GM21576 (cell line): ENCODE data around the gene COPS6.

ENCODE experiments used
- ATAC-seq: cut with Tn5 transposase; IDR thresholded peaks from one replicate; pipeline ENCODE4 v1.9.1; 2021; ENCODE audit warnings: mild to moderate bottlenecking, moderate library complexity; ENCODE audit not compliant: unreplicated experiment

Gene COPS6

DNA sequence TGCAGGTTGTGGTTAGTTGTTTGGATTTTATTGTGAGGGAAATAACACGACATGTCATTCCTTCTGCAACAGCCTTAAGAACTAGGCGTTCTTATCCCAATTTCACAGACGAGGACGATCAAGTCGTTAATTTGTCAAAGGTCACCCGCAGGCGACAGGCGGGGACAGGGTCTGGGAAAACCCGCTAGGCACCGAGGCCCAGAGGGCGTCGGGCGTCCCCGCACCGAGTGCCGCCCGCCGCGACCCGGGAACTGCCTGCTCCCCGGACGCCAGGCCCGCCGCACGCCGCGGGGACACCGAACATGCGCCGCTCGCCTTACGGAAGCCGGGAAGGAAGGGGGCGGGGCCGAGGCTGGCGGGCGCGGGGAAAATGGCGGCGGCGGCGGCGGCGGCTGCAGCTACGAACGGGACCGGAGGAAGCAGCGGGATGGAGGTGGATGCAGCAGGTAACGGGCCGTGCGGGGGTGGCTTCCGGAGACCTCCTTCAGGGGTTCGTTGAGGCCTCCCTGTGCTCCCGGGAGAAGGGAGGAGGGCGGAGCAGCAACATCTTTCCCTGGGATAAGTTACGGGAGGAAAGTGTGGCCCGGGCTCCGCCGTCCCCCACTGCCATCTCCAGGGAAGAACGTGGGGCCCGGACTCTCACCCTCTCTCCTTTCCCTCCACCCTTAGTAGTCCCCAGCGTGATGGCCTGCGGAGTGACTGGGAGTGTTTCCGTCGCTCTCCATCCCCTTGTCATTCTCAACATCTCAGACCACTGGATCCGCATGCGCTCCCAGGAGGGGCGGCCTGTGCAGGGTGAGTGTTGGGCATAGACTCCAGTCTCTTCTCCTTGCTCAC is at the start of gene COPS6:
COPS6 (plus strand) TSS at position 349 of the 837 bp plus-strand sequence; CDS start at position 371, 22 bp downstream.
- no peak for ATAC-seq

DNA sequence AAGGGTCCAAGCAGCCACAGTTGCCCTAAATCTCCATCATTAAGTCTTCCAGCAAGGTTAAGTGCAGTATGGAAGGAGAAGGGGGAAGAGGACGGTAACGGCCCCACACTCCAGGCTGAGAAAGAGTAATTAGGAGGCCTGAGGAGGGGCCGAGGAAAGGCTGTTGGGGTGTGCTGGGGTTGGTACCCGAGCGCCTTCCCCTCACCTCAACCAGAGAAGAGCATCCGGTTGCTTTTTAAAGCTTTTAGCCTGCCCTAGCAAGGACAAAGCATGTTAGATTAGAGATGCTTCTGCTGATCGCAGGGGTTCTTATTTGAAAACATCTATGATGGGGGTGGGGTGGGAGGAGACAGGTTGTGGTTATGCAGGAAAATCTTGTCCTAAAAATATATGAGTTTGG is 48.2 kb upstream of the COPS6 start:
- no peak for ATAC-seq

DNA sequence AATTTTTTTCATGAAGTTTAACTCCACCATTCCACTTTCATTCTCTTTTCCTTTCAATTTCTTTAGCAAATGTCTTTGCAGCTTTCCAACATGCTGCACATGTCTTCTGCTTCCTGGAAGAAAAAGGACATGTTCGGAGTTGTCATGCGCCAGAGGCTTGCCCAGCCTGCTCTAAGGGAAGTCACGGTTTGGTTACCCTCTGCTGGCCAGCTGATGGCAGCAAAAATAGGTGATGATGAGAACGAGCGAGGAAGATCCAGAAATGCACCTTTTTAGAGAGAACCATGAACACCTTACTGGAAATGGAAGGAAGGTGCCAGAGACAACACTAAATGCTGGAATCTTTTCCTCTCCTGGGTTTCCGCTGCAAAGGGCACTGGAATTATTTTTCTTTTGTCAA is 44.1 kb upstream of the COPS6 start:
- no peak for ATAC-seq

DNA sequence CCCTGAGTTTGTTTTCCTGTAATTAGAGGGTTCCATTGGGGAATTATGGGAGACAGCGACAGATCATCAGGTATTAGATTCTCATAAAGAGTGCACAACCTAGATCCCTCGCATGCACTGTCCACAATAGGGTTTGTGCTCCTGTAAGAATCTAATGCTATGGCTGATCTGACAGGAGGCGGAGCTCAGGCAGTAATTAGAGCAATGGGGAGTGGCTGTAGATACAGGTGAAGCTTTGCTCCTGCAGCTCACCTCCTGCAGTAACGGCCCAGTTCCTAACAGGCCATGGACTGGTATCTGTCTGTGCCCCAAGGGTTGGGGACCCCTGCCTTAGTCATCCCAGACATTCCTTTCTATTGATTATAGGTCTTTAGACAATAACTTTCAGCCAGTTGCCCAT is 40.1 kb upstream of the COPS6 start:
- no peak for ATAC-seq

DNA sequence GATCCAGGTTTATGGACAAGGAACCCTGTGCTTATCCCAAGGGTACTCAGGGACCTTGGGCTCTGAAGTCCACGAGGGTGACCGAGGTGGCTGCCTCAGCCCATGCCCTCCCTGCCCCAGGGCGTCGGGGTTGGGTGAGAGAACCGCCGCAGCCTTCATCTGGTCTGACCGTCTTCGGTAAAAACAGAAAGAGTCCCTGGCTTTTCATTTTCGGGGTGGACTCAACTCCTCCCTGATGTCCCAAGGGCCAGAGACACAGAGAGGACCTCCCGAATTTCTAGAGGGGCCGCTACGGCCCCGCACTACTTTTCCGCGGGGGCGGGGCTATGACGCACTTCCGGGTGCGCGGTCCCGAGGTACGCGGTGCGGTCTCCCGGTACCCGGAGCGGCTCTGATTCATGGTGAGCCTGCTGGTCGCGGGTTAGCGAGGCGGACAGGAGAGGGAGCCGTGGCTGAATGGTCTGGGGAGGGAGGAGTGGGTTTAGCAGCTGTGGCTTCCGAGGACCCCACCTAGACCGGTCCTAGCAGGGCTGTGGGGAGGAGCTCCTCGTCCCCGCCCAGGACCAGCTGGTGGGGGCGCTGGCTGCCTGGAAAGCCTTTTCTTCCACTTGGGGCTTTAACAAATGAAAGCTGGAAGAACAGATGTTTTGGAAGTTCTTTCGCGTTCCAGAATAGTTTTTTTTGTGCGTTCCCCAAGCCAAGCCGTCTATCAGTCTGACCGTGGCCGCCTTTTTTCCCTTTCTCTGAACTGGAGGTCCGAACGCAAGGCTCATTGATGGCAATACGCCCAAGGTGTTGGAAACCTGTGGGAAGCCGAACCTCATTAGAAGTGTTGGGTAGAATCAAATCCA is 39.1 kb upstream of the COPS6 start, which contains the start of gene ZSCAN21:
ZSCAN21 (plus strand) TSS at position 334 of the 851 bp plus-strand sequence. CDS start 7,233 bp downstream, outside the sequence.
- peak; percentile 78 for ATAC-seq

DNA sequence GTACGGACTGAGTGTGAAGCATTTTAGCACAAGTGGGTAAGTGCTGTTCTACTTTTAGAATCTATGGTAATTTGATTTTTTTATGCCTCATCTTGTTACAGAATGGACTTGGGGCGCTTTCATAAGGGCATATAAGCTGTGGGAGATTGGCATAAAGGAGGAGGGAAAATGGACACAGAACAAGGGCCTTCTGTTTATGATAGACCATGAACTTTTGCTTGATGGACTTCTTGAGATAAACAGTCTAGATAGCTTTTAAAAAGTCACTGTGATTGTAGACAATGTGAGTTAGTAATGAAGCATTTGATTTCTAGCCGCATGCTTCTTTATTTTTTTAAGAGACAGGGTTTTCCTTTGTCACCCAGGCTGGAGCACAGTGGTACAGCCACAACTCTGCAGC is 37.2 kb upstream of the COPS6 start:
- ATAC-seq: no peak

DNA sequence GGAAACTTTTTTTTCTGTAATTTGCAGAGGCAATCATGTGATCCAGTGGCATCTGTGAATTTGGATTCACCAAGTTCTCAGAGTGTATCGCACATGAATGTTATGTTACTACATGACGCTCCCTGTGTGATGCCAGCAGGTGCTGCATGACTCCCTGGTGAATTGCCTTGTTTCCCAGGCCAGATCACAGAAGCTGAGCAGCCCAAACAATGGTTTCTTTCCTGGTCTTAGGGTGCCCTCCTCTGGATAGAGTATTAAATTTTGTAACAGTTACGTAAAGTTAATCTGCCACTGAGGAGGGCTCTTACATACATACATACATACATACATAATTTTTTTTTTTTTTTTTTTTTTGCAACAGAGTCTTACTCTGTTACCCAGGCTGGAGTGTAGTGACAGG is 35.6 kb upstream of the COPS6 start:
- no peak for ATAC-seq

DNA sequence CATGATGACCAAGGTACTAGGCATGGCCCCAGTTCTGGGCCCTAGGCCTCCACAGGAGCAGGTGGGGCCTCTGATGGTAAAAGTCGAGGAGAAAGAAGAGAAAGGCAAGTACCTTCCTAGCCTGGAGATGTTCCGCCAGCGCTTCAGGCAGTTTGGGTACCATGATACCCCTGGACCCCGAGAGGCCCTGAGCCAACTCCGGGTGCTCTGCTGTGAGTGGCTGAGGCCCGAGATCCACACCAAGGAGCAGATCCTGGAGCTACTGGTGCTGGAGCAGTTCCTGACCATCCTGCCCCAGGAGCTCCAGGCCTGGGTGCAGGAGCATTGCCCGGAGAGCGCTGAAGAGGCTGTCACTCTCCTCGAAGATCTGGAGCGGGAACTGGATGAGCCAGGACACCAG is 31.8 kb upstream of the COPS6 start:
- no peak for ATAC-seq

DNA sequence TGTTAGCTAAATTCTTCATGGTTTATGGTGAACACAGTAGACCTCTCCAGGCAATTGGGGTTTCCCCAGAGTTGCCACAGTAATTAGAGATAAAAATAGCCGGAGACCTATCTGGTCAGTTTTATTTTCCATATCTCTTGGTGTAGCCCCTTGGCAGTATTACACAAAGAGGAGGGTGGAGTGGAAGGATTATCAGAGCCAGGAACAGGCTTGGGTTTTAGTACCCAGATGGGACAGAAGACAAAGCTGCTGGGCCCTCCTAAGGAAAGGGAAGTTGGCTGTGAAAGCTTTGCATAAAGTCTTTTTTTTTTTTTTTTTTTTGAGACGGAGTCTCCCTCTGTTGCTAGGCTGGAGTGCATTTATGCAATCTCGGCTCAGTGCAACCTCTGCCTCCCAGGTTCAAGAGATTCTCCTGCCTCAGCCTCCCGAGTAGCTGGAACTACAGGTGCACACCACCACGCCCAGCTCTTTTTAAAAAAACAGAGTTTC is 29.5 kb upstream of the COPS6 start:
- ATAC-seq: no peak

DNA sequence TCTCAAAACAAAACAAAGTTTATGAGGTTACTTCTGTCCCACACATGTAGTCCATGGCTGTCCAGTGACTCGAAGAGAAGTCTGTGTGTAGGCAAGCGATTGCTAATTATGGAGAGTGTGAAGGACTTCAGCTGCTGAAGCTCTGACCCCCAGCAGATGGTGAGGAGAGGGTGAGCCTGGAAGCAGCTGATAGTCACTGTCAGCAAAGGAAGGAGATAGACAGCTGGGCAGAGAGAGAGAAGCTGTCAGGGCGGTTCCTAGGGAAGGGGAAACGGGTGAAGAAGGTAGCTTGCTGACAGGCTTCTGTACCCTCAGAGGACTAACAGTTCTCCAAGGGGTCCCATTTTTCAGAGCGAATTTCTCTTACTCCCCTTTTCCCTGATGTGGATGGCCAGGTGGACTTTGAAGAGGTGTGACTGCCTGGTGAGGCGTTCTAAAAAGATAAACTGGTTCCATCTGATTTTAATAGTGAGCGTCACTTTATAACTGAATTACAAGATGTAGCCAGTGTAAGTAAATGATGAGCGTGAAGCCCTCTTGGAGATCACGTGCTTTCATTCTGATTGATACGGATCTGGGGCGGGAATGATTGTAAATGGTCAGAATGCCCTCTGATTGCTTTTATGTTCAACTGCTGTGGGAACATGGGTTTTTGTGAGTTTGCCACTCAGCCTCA is 27.1 kb upstream of the COPS6 start:
- ATAC-seq: no peak

DNA sequence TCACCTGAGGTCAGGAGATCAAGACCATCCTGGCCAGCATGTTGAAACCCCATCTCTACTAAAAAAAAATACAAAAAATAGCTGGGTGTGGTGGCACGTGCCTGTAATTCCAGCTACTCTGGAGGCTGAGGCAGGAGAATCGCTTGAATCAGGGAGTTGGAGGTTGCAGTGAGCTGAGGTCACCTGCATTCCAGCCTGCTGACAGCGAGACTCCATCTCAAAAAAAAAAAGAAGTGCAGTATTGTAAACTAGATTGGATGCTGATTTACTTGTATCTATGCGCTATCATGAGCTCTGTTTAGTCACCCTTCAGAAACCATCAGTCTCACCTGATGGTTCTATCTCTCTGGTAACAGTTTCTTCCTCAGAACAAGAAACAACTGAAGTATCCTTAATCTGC is 25.4 kb upstream of the COPS6 start:
- no peak for ATAC-seq

DNA sequence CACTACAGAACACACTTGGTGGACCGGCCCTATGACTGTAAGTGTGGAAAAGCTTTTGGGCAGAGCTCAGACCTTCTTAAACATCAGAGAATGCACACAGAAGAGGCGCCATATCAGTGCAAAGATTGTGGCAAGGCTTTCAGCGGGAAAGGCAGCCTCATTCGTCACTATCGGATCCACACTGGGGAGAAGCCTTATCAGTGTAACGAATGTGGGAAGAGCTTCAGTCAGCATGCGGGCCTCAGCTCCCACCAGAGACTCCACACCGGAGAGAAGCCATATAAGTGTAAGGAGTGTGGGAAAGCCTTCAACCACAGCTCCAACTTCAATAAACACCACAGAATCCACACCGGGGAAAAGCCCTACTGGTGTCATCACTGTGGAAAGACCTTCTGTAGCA is 24.6 kb upstream of the COPS6 start:
- ATAC-seq: no peak

DNA sequence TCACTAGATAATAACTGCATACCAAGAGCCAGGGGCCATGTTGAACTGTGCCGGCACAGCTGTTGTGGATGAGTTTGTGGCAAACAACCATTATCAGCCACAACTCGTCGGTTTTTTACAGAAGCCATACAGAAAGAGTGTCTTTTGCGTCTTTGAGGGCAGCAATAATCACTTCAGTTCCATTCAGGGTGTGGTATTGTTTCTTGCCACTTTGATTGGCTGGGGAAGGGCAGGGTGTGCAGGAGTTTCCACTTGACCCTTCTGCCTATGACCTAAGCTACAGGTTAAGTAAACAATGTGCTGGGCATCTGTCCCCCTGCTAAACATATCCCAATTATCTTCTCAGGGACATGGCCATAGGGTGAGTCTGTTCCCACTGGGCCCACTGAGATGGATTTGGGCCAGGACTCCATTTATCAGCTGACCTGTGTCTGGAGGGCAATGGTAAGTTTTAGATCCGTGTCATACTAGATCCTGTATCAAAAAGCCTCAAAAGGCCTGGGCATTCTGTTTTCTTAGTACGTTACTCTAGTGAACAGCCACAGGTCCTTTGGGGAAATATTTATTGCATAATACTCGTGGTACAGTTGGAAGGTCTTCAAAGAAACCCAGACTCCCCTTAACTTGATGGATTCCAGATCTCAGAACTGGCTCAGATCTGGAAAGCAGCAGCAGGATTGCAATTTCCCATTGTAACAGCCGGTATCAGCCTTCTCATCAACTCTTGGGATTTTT is 23.1 kb upstream of the COPS6 start:
- no peak for ATAC-seq

DNA sequence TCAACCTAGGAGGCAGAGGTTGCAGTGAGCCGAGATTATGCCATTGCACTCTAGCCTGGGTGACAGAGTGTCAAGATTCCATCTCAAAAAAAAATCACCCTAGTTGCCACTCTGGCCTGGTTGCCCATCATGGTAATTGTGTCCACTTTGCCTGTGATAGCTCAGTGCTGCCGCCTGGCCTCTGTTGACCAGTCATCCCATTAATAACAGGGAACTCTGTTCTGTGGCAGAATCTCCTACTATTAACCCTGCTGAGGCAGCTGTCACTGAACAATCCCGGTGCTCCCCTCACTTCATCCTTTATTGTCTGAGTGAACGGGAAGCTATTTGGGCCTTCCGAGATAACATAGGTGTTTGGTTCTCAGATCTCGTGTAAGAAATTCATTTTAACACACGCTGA is 21.8 kb upstream of the COPS6 start:
- no peak for ATAC-seq

DNA sequence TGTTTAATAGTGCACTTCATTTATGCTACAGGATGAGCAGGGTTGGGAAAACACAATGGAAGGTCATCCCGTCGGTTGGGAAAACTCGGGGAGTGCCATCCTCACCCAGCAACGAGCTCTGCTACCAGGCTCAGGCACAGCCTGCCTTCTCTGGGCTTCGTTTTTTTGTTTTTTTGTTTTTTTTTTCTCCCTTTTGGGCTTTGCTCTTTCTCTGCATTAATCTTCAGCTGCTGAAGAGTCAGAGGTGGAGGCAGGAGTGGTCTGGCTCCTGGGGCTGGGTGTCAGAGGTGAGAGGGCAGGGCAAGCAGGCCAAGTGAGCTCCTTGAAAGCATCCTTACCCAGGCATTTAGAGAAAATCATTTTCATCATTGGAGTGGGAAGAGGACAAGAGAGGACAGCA is 18.8 kb upstream of the COPS6 start:
- ATAC-seq: no peak

DNA sequence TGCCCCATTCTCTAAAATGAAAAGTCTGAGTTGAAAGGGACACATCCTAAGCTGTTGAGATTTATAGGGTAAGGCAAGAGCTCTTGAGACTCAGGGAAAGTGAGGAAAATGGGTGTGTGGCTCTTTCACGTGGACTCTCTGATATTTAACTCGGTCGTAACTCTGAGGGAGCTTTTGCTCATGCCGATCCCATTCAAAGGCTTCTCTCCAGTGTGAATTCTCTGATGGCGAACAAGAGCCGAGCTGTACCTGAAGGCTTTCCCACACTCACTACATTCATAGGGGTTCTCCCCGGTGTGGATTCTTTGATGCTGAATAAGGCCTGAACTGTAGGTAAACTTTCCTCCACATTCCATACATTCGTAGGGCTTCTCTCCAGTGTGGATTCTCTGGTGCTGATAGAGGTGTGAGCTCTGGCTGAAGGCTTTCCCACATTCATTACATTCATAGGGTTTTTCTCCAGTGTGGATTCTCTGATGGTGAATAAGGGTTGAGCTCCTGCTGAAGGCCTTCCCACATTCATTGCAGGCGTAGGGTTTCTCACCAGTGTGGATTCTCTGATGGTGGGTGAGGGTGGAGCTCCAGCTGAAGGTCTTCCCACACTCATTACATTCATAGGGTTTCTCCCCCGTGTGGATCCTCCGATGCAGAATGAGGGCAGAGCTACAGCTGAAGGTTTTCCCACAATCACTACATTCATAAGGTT is 17.6 kb upstream of the COPS6 start:
- ATAC-seq: no peak

DNA sequence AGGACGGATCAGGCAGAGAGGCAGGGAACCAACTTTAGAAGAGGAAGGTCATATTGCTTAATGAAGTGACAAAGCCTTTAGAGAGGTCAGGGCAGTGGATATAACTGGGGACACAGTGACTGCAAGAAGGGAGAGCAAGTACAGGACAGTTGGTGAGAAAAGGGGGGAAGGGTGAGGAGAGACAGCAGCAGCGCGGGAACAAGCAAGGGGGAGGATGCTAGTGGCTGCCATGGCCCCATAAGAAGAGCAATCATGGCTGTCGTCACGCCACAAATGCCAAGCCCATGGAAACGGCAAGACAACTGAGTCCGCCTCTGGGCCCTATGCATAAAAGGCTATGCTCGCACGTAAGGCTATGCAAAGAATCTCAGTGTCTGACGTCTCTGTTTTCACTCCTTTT is 16.3 kb upstream of the COPS6 start:
- no peak for ATAC-seq

DNA sequence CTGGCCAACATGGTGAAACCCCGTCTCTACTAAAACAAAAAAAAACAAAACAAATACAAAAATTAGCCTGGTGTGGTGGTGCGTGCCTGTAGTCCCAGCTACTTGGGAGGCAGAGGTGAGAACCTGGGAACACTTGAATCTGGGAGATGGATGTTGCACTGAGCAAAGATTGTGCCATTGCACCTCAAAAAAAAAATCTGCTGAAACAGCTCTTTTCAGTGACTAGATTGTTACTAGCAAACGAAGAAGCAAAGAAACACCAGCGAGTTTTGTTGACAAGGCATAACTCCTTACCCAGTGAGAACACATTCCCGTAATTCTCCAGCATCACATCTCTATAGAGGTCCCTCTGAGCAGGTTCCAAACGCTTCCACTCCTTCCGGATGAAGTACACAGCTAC is 13.9 kb upstream of the COPS6 start:
- ATAC-seq: no peak

DNA sequence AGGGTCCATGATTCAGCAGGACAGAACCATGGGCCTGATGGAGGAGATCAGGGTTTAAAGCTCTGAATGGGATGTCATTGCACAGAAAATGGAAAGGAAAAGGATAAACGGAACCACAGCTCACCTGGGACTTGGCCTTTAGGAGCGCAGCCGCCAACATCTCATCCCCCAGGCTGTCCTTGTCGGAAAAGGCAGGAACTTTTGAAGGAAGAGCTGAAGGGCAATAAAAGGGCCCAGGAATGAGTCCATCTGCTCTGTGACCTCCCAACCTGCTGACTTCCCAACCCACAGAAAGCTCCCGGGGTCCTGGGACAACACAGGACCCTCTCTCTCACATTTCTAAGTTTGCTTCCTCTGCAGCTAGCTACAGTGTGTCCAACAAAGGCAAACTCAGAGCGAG is 13.4 kb upstream of the COPS6 start:
- no peak for ATAC-seq

DNA sequence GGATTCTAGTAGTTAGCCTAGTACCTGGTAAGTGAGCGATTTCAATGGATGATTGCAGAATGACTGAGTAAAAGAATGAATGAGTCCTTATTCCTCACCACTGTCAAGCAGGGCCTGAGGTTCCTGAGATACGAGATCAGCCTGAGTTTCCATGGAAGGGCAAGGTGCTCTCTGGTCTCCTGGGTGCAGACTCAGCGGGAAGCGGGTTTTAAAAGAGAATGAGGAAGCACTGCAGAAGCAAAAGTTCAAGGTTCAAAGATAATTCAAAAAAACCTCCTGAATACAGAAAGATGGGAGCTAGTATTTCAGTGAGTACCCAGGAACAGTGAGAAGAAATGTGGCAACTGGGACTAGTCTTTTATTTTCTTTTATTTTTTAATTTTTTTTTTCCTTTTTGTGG is 11.6 kb upstream of the COPS6 start:
- no peak for ATAC-seq
